GM18907 (cell line): ENCODE measurements around the gene MGAT5B.

Source experiments
- ATAC-seq: cut with Tn5 transposase; IDR thresholded peaks from one replicate; pipeline ENCODE4 v1.9.1; 2021; ENCODE audit warnings: mild to moderate bottlenecking, moderate library complexity; ENCODE audit not compliant: unreplicated experiment

MGAT5B gene

DNA sequence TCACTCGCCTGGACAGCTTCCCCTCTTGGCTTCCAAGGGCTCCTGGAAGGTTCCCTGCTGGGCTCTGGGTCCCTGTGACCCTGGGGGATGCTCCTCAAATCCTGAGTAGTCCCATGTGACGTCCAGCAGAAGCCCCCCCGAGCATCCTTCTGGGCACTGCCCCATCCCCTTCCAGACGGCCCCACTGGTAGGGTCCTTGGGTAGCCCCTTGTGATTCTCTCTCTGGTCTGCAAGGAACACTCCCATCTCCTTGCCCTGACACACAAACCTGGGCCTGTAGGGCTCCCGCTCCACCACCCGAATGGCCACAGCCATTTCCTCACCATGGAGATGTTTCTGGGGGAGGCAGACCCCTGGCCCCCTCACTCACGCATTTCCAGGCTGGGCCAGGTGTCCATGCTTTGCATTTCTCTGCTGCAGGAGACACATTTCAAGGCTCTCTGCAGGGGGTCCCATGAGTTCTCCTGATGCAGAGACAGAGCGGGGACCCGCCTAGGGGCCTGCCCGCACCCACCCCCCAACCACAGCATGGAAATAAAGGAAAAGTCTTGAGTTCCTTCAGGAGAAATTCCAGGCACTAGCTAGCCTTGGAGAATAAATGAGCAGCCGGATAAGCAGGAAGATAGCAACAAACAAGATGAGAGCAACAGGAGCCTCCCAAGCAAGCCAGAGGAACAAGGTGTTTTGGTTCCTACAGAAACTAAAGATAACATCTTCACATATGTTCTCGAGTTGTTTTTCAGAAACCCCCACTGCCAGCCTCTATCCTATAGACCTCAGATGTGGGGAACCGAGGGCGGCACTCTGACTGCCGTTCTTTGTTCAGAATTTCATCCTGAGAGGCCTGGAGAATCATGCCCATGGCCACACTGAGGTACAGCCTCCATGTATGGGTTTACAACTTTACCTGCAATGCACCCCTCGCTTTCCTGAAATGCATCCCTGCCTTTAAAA, 128.8 kb downstream of the MGAT5B start:
- no peak for ATAC-seq

DNA sequence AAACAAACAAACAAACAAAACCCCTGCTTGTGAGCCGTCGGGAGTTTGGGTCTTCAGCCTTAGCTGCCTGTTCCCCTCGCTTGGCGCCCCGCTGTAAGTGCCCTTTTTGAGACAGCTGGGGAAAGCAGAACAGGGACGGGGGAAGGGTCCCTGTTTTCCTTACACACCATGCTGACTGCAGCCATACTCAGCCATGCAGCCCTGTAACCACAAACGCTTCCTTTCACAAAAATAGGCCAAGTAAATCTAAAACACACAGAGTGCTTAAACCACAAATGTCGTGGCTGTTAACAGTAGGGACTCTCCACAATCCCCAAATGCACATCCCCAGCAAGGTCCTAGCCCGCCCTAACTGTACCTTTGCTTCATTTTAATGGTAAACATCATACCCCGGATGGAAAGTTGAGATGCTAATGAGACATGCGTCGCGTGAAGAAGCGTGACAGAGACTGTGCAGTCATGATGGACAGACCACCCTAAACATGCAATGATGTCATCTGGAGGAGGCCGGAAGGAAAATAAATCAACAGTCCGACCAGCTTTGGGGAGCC, 129.9 kb downstream of the MGAT5B start:
- ATAC-seq, result peak; percentile 72

DNA sequence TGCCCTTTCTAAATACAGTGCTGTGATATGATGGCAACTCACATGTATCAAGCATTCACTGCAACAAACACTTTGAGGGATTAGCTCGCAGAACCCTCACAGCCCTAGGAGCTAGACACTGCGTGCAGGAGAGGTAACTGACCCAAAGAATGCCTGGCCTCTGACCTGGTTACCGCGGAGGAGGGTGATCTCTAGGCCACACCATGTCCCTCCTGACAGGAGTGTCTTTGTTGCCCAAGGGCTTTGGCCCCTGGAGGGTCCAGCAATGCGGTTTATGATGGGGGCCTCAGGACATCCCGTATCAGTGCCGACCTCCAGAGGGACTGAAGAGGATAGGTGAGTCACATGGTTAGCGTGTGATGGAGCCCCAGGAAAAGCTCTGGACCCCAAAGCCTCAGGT, 130.6 kb downstream of the MGAT5B start:
- ATAC-seq, result no peak
